Measurements from ENCODE around the gene NR1D2.

Gene NR1D2

GRCh38 chr3:23991683-23992628 lies 46.9 kb downstream of the NR1D2 start:
- DNase-seq (ENCODE audit: low read depth): peak; percentile 76

GRCh38 chr3:23993556-23994243 lies 48.6 kb downstream of the NR1D2 start:
- no peak for DNase-seq (ENCODE audit: low read depth)
- no peak overlapping the region for H3K4me3 ChIP-seq (ENCODE audit: low read length)
- no peak for TF ChIP-seq CTCF (conservative IDR thresholded peaks at IDR 0.05; ENCODE audit: low read length)

More at GRCh38 chr3:23991683-23992628, 46.9 kb downstream of the NR1D2 start:
- TF ChIP-seq CTCF (conservative IDR thresholded peaks at IDR 0.05; ENCODE audit: low read length): no peak
- H3K4me3 ChIP-seq (ENCODE audit: low read length): no peak overlapping the region

- DNase-seq (ENCODE audit: low read depth): peak; percentile 9
These were observed 49.1 kb downstream of the NR1D2 start for GRCh38 chr3:23994244-23994569.

GRCh38 chr3:23995219-23995618 lies 50.1 kb downstream of the NR1D2 start:
- no peak overlapping the region for H3K4me3 ChIP-seq (ENCODE audit: low read length)
- no peak for TF ChIP-seq CTCF (conservative IDR thresholded peaks at IDR 0.05; ENCODE audit: low read length)
- no peak for DNase-seq (ENCODE audit: low read depth)

More at GRCh38 chr3:23994244-23994569, 49.1 kb downstream of the NR1D2 start:
- no peak for TF ChIP-seq CTCF (conservative IDR thresholded peaks at IDR 0.05; ENCODE audit: low read length)
- no peak overlapping the region for H3K4me3 ChIP-seq (ENCODE audit: low read length)

GRCh38 chr3:23996095-23996524 lies 51.0 kb downstream of the NR1D2 start:
- DNase-seq (ENCODE audit: low read depth): peak; percentile 90
- no peak overlapping the region for H3K4me3 ChIP-seq (ENCODE audit: low read length)
- TF ChIP-seq CTCF (conservative IDR thresholded peaks at IDR 0.05; ENCODE audit: low read length): no peak

- peak; percentile 98 for TF ChIP-seq CTCF (conservative IDR thresholded peaks at IDR 0.05; ENCODE audit: low read length)
- peak overlapping the region; percentile 30 for H3K4me3 ChIP-seq (ENCODE audit: low read length)
- DNase-seq (ENCODE audit: low read depth): peak; percentile 88
These were observed 54.0 kb downstream of the NR1D2 start for GRCh38 chr3:23999012-23999641.

Data from AG10803 (cell line).